ENCODE results near the gene CAB39.

CAB39 gene

DNA sequence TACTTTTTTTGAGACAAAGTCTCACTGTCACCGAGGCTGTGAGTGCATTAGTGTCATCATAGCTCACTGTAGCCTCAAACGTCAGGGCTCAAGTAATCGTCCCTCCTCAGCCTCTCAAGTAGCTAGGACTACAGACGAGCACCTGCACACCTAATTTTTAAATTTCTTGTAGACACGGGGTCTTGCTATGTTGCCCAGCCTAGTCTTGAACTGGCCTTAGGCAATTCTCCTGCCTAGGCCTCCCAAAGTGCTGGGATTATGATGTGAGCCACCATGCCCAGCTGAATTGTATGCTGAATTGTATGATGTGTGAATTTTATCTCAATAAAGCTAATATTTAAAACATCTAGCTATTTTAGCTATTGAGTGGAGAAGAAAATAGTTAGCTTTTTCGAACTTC lies 18.9 kb downstream of the CAB39 start:
- Histone ChIP-seq H3K36me3 (replicated peaks) (no peaks in the 10 kb centered on the region), H3K27me3 (replicated peaks) (no peaks in the 10 kb centered on the region), H3K4me3 (ENCODE audit: low read depth, low read length) (no peak overlapping the region), H3K27ac (no peak overlapping the region)
- in situ Hi-C loops (cut with HindIII; ENCODE audit: low pct_ligation_motif_present, low sequenced_read_pairs): no loop called here
- DNase-seq: no peak
- TF ChIP-seq, protein P1, sequence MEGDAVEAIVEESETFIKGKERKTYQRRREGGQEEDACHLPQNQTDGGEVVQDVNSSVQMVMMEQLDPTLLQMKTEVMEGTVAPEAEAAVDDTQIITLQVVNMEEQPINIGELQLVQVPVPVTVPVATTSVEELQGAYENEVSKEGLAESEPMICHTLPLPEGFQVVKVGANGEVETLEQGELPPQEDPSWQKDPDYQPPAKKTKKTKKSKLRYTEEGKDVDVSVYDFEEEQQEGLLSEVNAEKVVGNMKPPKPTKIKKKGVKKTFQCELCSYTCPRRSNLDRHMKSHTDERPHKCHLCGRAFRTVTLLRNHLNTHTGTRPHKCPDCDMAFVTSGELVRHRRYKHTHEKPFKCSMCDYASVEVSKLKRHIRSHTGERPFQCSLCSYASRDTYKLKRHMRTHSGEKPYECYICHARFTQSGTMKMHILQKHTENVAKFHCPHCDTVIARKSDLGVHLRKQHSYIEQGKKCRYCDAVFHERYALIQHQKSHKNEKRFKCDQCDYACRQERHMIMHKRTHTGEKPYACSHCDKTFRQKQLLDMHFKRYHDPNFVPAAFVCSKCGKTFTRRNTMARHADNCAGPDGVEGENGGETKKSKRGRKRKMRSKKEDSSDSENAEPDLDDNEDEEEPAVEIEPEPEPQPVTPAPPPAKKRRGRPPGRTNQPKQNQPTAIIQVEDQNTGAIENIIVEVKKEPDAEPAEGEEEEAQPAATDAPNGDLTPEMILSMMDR (IDR thresholded peaks at IDR 0.05; ENCODE audit: low read depth, low read length, missing control alignments): no peak

DNA sequence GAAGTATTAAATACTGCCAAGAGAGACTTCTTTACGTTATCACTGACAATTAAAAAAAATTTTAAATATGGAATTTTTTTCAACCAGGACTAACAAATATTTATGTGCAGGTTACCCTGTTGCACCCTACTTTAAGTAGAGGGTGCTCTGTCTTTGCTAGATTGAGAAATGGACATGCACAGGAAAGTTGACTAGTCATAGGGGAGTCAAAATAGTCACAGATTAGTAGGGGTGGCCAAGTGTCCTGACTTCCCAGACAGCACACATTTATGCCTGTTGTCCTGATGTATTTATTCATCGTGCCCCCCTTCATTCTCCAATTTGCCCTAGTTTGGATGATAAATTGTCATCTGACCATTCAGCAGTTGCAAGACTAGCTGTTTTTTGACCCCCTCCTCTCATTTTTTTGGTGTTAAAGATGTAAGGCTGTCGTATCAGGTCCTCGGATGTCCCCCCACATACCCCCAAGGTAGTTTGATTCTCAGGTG lies 20.3 kb downstream of the CAB39 start:
- TF ChIP-seq, protein P1 (IDR thresholded peaks at IDR 0.05; ENCODE audit: low read depth, low read length, missing control alignments): no peak

DNA sequence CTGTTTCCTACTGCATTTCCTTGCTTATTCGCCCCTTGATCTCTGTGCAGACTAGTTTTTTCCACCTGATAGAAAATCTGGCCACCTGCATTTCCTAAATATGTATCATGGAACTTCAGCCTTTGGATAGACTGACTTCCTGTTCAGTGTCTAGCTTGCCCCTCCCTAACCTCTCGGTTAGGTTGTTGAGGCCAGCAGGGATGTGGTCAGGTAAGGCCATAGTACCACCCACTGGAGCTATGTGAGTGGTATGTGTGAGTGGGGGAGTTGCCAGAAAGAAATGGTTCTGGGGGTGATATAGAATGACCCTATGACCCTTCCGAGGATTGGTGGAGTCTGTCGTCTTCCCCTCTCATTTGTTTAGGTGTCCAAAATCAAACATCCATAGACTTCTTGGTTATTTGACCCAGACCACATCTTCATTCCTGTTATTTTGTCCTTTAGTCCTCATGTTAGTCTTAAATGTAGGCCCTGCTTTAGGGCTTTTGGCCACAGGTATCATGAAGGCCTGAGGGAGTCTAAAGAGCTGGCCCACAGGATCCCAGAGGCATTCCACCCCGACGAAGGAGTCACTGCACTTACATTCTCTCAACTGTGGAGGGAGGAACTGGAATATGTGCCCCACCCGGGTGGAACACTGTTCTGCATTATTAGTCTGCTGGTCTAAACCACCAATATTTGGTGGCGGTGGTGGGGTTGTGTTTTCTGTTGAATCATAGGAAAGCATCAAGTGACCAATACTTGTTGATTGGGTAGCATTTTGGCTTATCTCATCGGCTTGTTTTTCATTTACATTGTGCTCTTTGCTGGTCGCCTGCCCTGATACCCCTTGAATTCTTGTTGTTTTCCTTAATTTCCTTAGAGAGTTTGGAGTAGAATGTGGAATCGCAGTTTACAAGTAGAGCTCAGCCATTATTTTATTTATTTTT lies 21.9 kb downstream of the CAB39 start:
- no peak overlapping the region for H3K4me3 ChIP-seq (ENCODE audit: low read depth, low read length)
- H3K36me3 ChIP-seq (replicated peaks): no peaks in the 10 kb centered on the region
- DNase-seq: no peak
- H3K27me3 ChIP-seq (replicated peaks): no peaks in the 10 kb centered on the region
- TF ChIP-seq, protein P1 (IDR thresholded peaks at IDR 0.05; ENCODE audit: low read depth, low read length, missing control alignments): no peak
- in situ Hi-C loops (cut with HindIII; ENCODE audit: low pct_ligation_motif_present, low sequenced_read_pairs): no loop called here
- H3K27ac ChIP-seq: no peak overlapping the region

More for the DNA sequence above, 20.3 kb downstream of the CAB39 start:
- no peak for DNase-seq
- H3K27me3 ChIP-seq (replicated peaks): no peaks in the 10 kb centered on the region
- in situ Hi-C loops (cut with HindIII; ENCODE audit: low pct_ligation_motif_present, low sequenced_read_pairs): no loop called here
- H3K36me3 ChIP-seq (replicated peaks): no peaks in the 10 kb centered on the region
- no peak overlapping the region for H3K27ac ChIP-seq
- no peak overlapping the region for H3K4me3 ChIP-seq (ENCODE audit: low read depth, low read length)

DNA sequence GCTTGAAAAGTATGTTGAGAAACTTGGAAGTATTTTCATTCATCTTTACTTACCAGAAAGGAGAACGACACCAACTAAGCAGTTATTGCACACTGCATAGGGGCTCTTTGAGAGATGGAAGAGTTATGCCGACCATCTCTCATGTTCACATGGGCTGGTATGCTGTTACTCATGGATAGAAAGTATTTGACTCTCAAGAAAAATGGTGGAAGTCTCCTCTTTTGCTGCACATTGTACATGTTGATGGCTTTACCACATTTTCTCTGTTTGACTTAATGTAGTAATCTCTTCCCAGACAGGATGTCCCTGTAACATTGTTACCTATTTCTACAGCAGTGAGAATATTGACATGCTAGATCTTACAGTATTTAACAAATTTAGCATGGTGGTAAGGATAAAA lies 23.2 kb downstream of the CAB39 start:
- DNase-seq: no peak
- no peak overlapping the region for H3K4me3 ChIP-seq (ENCODE audit: low read depth, low read length)
- in situ Hi-C loops (cut with HindIII; ENCODE audit: low pct_ligation_motif_present, low sequenced_read_pairs): no loop called here
- TF ChIP-seq, protein P1 (IDR thresholded peaks at IDR 0.05; ENCODE audit: low read depth, low read length, missing control alignments): no peak
- no peaks in the 10 kb centered on the region for H3K36me3 ChIP-seq (replicated peaks)
- H3K27me3 ChIP-seq (replicated peaks): no peaks in the 10 kb centered on the region
- no peak overlapping the region for H3K27ac ChIP-seq

DNA sequence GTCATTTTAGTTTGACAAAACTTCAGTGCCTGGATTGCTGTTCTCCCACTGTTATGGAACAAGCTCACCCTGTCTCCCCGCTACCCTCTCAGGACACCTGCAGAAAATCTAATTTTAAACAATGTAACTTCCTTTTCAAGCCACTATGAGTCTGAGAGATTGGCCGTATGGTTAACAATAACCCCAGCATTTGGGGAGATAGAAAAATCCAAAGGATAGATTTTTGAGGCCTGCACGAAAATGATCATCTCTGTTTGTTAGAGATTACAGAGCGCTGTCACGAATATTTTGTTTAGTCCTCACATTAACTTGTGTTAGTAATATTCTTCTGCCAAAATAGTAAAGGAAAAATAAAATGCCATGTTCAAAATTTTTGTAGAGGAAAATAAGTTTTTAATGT lies 24.7 kb downstream of the CAB39 start:
- DNase-seq: no peak
- TF ChIP-seq, protein P1 (IDR thresholded peaks at IDR 0.05; ENCODE audit: low read depth, low read length, missing control alignments): no peak
- H3K27ac ChIP-seq: no peak overlapping the region
- no peaks in the 10 kb centered on the region for H3K36me3 ChIP-seq (replicated peaks)
- in situ Hi-C loops (cut with HindIII; ENCODE audit: low pct_ligation_motif_present, low sequenced_read_pairs): no loop called here
- no peaks in the 10 kb centered on the region for H3K27me3 ChIP-seq (replicated peaks)
- no peak overlapping the region for H3K4me3 ChIP-seq (ENCODE audit: low read depth, low read length)
